K562 (cell line): ENCODE measurements around the gene KCTD7.

Experiments
- CXXC5 ChIP-seq: fragments of 250-450 bp; sonication (Bioruptor Pico); IDR thresholded peaks from 2 replicates; pipeline ENCODE4 v1.8.0; 2022; ENCODE audit warnings: inconsistent platforms, mild to moderate bottlenecking, moderate library complexity
- ELF2 ChIP-seq: fragments of 250-450 bp; sonication (Bioruptor Pico); IDR thresholded peaks from 2 replicates; pipeline ENCODE4 v1.5.0; 2021; ENCODE audit warnings: mild to moderate bottlenecking
- MXI1 ChIP-seq: IDR thresholded peaks from 2 replicates; pipeline ENCODE4 v1.6.1; 2011; ENCODE audit warnings: low read depth, mild to moderate bottlenecking, improper control_type of control experiment, low read length
- NFXL1 ChIP-seq: fragments of 450-650 bp; formaldehyde crosslinking; IDR thresholded peaks from 2 replicates; pipeline ENCODE4 v1.4.0; 2021; ENCODE audit warnings: mild to moderate bottlenecking
- PHB2 ChIP-seq: fragments of 450-650 bp; IDR thresholded peaks from 2 replicates; pipeline ENCODE4 v1.6.1; 2017; ENCODE audit warnings: low read depth
- POLR2A ChIP-seq: fragments of 450-650 bp; conservative IDR thresholded peaks from 2 replicates; pipeline ENCODE4 v1.6.1; 2016
- PTRF ChIP-seq: fragments of 450-650 bp; IDR thresholded peaks from 2 replicates; pipeline ENCODE4 v1.6.1; 2016; ENCODE audit warnings: mild to moderate bottlenecking, missing genetic modification characterization, missing compliant biosample characterization
- THRAP3 ChIP-seq: fragments of 450-650 bp; IDR thresholded peaks from 2 replicates; pipeline ENCODE4 v1.6.1; 2016; ENCODE audit warnings: mild to moderate bottlenecking, inconsistent platforms, borderline replicate concordance
- ZBTB43 ChIP-seq: sonication (generic); formaldehyde crosslinking; IDR thresholded peaks from 2 replicates; pipeline ENCODE4 v1.8.0; 2023; ENCODE audit warnings: mild to moderate bottlenecking, missing genetic modification reagents
- ZNF57 ChIP-seq: fragments of 450-650 bp; formaldehyde crosslinking; IDR thresholded peaks from 2 replicates; pipeline ENCODE4 v1.4.0; 2020; ENCODE audit warnings: mild to moderate bottlenecking, moderate library complexity
- TF ChIP-seq, protein P1 (sequence below), 3 experiments: IDR thresholded peaks in 2 of 3; conservative IDR thresholded peaks in 1 of 3; 2 replicates each; pipeline ENCODE4 v1.5.1; 2011 to 2012; ENCODE audit warnings: low read length in 3 of 3, mild to moderate bottlenecking in 3 of 3, control low read depth in 2 of 3, improper control_type of control experiment in 1 of 3, inconsistent platforms in 1 of 3, low read depth in 1 of 3, mixed read lengths in 1 of 3, moderate library complexity in 1 of 3; ENCODE audit not compliant: insufficient read depth in 2 of 3

DNA sequence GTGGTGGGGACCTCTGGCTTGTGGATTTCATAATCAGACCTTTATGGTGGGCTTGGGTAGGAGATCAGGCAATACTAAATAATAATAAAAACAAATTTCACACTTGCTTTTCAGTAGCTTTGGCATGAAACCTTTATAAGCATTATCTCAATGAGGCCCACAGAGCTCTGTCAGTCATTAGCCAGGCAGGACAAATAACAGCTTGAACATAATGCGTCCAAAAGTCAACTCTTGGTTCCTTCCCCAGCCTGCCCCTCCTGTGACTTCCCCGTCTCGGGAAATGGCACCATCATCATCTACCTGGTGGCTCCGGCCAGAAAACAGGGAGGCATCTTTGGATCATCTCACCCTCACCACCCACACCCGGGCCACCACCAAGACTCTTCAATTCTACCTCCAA is 40.8 kb downstream of the KCTD7 start:
- TF ChIP-seq MXI1 = no peak
- TF ChIP-seq ZNF57 (CRISPR knock-in tag) = no peak
- TF ChIP-seq CXXC5 = no peak
- TF ChIP-seq, protein P1, sequence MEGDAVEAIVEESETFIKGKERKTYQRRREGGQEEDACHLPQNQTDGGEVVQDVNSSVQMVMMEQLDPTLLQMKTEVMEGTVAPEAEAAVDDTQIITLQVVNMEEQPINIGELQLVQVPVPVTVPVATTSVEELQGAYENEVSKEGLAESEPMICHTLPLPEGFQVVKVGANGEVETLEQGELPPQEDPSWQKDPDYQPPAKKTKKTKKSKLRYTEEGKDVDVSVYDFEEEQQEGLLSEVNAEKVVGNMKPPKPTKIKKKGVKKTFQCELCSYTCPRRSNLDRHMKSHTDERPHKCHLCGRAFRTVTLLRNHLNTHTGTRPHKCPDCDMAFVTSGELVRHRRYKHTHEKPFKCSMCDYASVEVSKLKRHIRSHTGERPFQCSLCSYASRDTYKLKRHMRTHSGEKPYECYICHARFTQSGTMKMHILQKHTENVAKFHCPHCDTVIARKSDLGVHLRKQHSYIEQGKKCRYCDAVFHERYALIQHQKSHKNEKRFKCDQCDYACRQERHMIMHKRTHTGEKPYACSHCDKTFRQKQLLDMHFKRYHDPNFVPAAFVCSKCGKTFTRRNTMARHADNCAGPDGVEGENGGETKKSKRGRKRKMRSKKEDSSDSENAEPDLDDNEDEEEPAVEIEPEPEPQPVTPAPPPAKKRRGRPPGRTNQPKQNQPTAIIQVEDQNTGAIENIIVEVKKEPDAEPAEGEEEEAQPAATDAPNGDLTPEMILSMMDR (IDR thresholded peaks at IDR 0.05 in 2 of 3, conservative IDR thresholded peaks at IDR 0.05 in 1 of 3; ENCODE audit: insufficient read depth in 2 of 3, low read depth in 1 of 3, low read length in 3 of 3) = no peak
- no peak for TF ChIP-seq POLR2A
- no peak for TF ChIP-seq ZBTB43 (CRISPR knock-in tag)
- TF ChIP-seq NFXL1 (CRISPR knock-in tag) = no peak
- TF ChIP-seq PTRF (tag) = no peak
- TF ChIP-seq PHB2 = no peak
- TF ChIP-seq THRAP3 = no peak
- no peak for TF ChIP-seq ELF2 (CRISPR knock-in tag)
